Embryonic facial prominence (tissue), 1 donor: ENCODE data around the gene CACNB1.

Experiments
- DNase-seq: peaks from one replicate; pipeline ENCODE4 v3.0.0-alpha.2; 2016; ENCODE audit errors: extremely low spot score

CACNB1 gene

GRCh38 chr17:39197380-39198185, at the start of gene CACNB1:
CACNB1 (minus strand) TSS chr17:39197669; CDS start chr17:39197495, 174 bp downstream.
- DNase-seq, result peak; percentile 62

GRCh38 chr17:39246274-39246673, 48.8 kb upstream of the CACNB1 start:
- DNase-seq, result no peak

- peak; percentile 54 for DNase-seq
Observed at GRCh38 chr17:39244600-39245570, 47.4 kb upstream of the CACNB1 start.

GRCh38 chr17:39244016-39244599, 46.6 kb upstream of the CACNB1 start:
- DNase-seq, result no peak

- DNase-seq, result no peak
Observed at GRCh38 chr17:39243155-39243554, 45.7 kb upstream of the CACNB1 start.

GRCh38 chr17:39240631-39241030, 43.2 kb upstream of the CACNB1 start:
- no peak for DNase-seq

GRCh38 chr17:39239640-39240314, 42.3 kb upstream of the CACNB1 start:
- no peak for DNase-seq

GRCh38 chr17:39238311-39238972, 41.0 kb upstream of the CACNB1 start:
- no peak for DNase-seq

GRCh38 chr17:39237586-39237985, 40.1 kb upstream of the CACNB1 start:
- no peak for DNase-seq

GRCh38 chr17:39236981-39237441, 39.5 kb upstream of the CACNB1 start:
- DNase-seq, result no peak

- DNase-seq, result no peak
Observed at GRCh38 chr17:39236450-39236927, 39.0 kb upstream of the CACNB1 start.

GRCh38 chr17:39235555-39236449, 38.3 kb upstream of the CACNB1 start:
- DNase-seq, result peak; percentile 46

- peak; percentile 42 for DNase-seq
Observed at GRCh38 chr17:39231591-39232551, 34.4 kb upstream of the CACNB1 start.

- DNase-seq, result no peak
Observed at GRCh38 chr17:39231091-39231561, 33.7 kb upstream of the CACNB1 start.

GRCh38 chr17:39230361-39230760, 32.9 kb upstream of the CACNB1 start:
- DNase-seq, result no peak

GRCh38 chr17:39229274-39229913, 31.9 kb upstream of the CACNB1 start:
- no peak for DNase-seq

- no peak for DNase-seq
Observed at GRCh38 chr17:39227364-39227919, 30.0 kb upstream of the CACNB1 start.
